K562 (cell line): ENCODE measurements around the gene SIK3. TPM values are rescaled to one million over a fixed set of nuclear protein-coding genes. Genes with fewer than 3 reads are reported as not detected.

ENCODE experiments used
- ATAC-seq: fragments of 200-7000 bp; cut with Tn5 transposase; 3 replicates; pipeline ENCODE4 v1.9.1; 2020; ENCODE audit warnings: moderate library complexity
- BruUV-seq: library from RNA; stranded (reverse); fragments of 400-500 nt; replicated peaks from 2 replicates; lab custom pipeline; 2021; lab: Mats Ljungman, UMichigan
- CTCF ChIA-PET: fragments of 300-600 bp; formaldehyde crosslinking; extraction: SDS; loops from one replicate; lab custom pipeline; 2021; ENCODE audit warnings: low intra/inter-chr PET ratio; lab: Yijun Ruan, JAX
- POLR2A ChIA-PET: fragments of 300-600, 350-650 bp; sonication (Branson Sonifier 250); formaldehyde crosslinking; extraction: SDS; loops from one replicate; lab custom pipeline; 2021; ENCODE audit warnings: antibody characterized with exemption, inconsistent platforms; lab: Yijun Ruan, JAX
- DNase-seq, 4 experiments: peaks; one replicate each; pipeline versions ENCODE4 v3.0.0 to v3.0.0-alpha.2; 2011 to 2018; ENCODE audit warnings: low spot score in 3 of 4, mixed read lengths in 3 of 4; ENCODE audit errors: extremely low read depth in 1 of 4
- FAIRE-seq: peaks from 2 replicates; lab custom pipeline; 2011; peaks lifted over from hg19 to GRCh38; lab: Jason Lieb, UNC
- H2AFZ ChIP-seq: 2 replicates; pipeline ENCODE4 v1.6.0; 2011; ENCODE audit warnings: low read depth, low read length, control low read depth, inconsistent platforms
- H3K27ac ChIP-seq: fragments of 200-600 bp; 3 replicates; pipeline ENCODE4 v1.8.0; 2011; ENCODE audit warnings: low read depth, mild to moderate bottlenecking, control low read depth, inconsistent platforms, low read length, moderate library complexity, mixed read lengths; ENCODE audit errors: extremely low read depth
- H3K27me3 ChIP-seq, 2 experiments: fragments of 300-600 bp in 1 of 2; 2 replicates in 1 of 2; 3 replicates in 1 of 2; pipeline versions ENCODE4 v1.6.0 to v1.8.0; 2011; ENCODE audit warnings: inconsistent platforms in 2 of 2, low read length in 2 of 2, mild to moderate bottlenecking in 1 of 2, mixed read lengths in 1 of 2, moderate library complexity in 1 of 2; ENCODE audit not compliant: control insufficient read depth in 2 of 2, insufficient read depth in 2 of 2
- H3K36me3 ChIP-seq: fragments of 300-600 bp; 3 replicates; pipeline ENCODE4 v1.8.0; 2011; ENCODE audit warnings: mild to moderate bottlenecking, low read length, inconsistent platforms; ENCODE audit not compliant: control insufficient read depth, insufficient read depth
- H3K4me1 ChIP-seq, 2 experiments: fragments of 200-600 bp in 1 of 2; replicated peaks in 1 of 2; 2 replicates in 1 of 2; 3 replicates in 1 of 2; pipeline versions ENCODE4 v1.5.1 to v1.8.0; 2011; ENCODE audit warnings: inconsistent platforms in 2 of 2, low read length in 2 of 2, mild to moderate bottlenecking in 1 of 2, mixed read lengths in 1 of 2, moderate library complexity in 1 of 2; ENCODE audit not compliant: control insufficient read depth in 2 of 2, insufficient read depth in 2 of 2
- H3K4me2 ChIP-seq: 2 replicates; pipeline ENCODE4 v1.6.1; 2011; ENCODE audit warnings: low read length, control low read depth, inconsistent platforms, mixed read lengths; ENCODE audit not compliant: insufficient read depth
- H3K4me3 ChIP-seq: fragments of 200-600 bp; sonication (generic), shearing (Covaris generic); 2 replicates; pipeline ENCODE4 v1.5.1; 2016; ENCODE audit warnings: control low read depth, inconsistent platforms
- H3K79me2 ChIP-seq: fragments of 200-600 bp; 3 replicates; pipeline ENCODE4 v1.8.0; 2011; ENCODE audit warnings: low read length, inconsistent platforms; ENCODE audit not compliant: control insufficient read depth, insufficient read depth
- H3K9ac ChIP-seq, 2 experiments: 2 replicates each; pipeline versions ENCODE4 v1.6.0 to v1.6.1; 2011; ENCODE audit warnings: low read depth in 2 of 2, low read length in 2 of 2, control low read depth in 1 of 2, inconsistent platforms in 1 of 2, mild to moderate bottlenecking in 1 of 2, mixed read lengths in 1 of 2; ENCODE audit not compliant: insufficient read depth in 1 of 2
- H3K9me1 ChIP-seq: one replicate; pipeline ENCODE4 v1.6.0; 2011; ENCODE audit warnings: inconsistent platforms, mild to moderate bottlenecking, low read length, moderate library complexity; ENCODE audit not compliant: control insufficient read depth, insufficient read depth
- H3K9me3 ChIP-seq: replicated peaks from 2 replicates; pipeline ENCODE4 v1.5.1; 2011; ENCODE audit warnings: low read depth, low read length, inconsistent platforms; ENCODE audit not compliant: control insufficient read depth, insufficient read depth
- H4K20me1 ChIP-seq: replicated peaks from 2 replicates; pipeline ENCODE4 v1.6.1; 2011; ENCODE audit warnings: low read length, inconsistent platforms, mixed read lengths; ENCODE audit not compliant: control insufficient read depth, insufficient read depth
- CBFA2T2 ChIP-seq: fragments of 450-650 bp; conservative IDR thresholded peaks from 2 replicates; pipeline ENCODE4 v1.6.1; 2017; ENCODE audit warnings: mild to moderate bottlenecking
- COPS2 ChIP-seq: fragments of 450-650 bp; conservative IDR thresholded peaks from 2 replicates; pipeline ENCODE4 v1.6.1; 2016; ENCODE audit warnings: mild to moderate bottlenecking, moderate library complexity
- CTBP1 ChIP-seq: fragments of 450-650 bp; IDR thresholded peaks from 2 replicates; pipeline ENCODE4 v1.6.1; 2016; ENCODE audit warnings: borderline replicate concordance
- DPF2 ChIP-seq: fragments of 450-650 bp; IDR thresholded peaks from 2 replicates; pipeline ENCODE4 v1.6.1; 2016
- HMBOX1 ChIP-seq: sonication (generic); IDR thresholded peaks from 2 replicates; pipeline ENCODE4 v1.6.1; 2016
- HNRNPL ChIP-seq: fragments of 200-400 bp; formaldehyde crosslinking; IDR thresholded peaks from 2 replicates; pipeline ENCODE4 v1.6.1; 2017; ENCODE audit warnings: low read depth, mild to moderate bottlenecking, low read length
- JUN ChIP-seq, 2 experiments: sonication (generic) in 1 of 2; formaldehyde crosslinking in 1 of 2; IDR thresholded peaks; 2 replicates each; pipeline versions ENCODE4 v1.6.1 to v1.8.0; 2012 to 2022; ENCODE audit warnings: borderline replicate concordance in 2 of 2, mild to moderate bottlenecking in 2 of 2, improper control_type of control experiment in 1 of 2, low read depth in 1 of 2, low read length in 1 of 2, missing genetic modification reagents in 1 of 2
- MTA2 ChIP-seq: fragments of 450-650 bp; IDR thresholded peaks from 2 replicates; pipeline ENCODE4 v1.6.1; 2016; ENCODE audit warnings: low read depth
- NRF1 ChIP-seq, 2 experiments: fragments of 450-650 bp; IDR thresholded peaks in 1 of 2; conservative IDR thresholded peaks in 1 of 2; 2 replicates each; pipeline ENCODE4 v1.6.1; 2014; ENCODE audit warnings: mild to moderate bottlenecking in 2 of 2
- SMARCA4 ChIP-seq: fragments of 450-650 bp; IDR thresholded peaks from 2 replicates; pipeline ENCODE4 v1.6.1; 2016
- SMARCE1 ChIP-seq: fragments of 450-650 bp; IDR thresholded peaks from 2 replicates; pipeline ENCODE4 v1.7.1; 2016; ENCODE audit warnings: mild to moderate bottlenecking
- SOX6 ChIP-seq: fragments of 450-650 bp; IDR thresholded peaks from 2 replicates; pipeline ENCODE4 v1.6.1; 2014; ENCODE audit warnings: mild to moderate bottlenecking
- TCF3 ChIP-seq: sonication (generic); formaldehyde crosslinking; IDR thresholded peaks from 2 replicates; pipeline ENCODE4 v1.4.0; 2020; ENCODE audit warnings: mild to moderate bottlenecking, missing genetic modification reagents
- TEAD4 ChIP-seq, 2 experiments: sonication (generic) in 1 of 2; formaldehyde crosslinking in 1 of 2; IDR thresholded peaks; 2 replicates each; pipeline versions ENCODE4 v1.6.1 to v1.8.0; 2012 to 2022; ENCODE audit warnings: borderline replicate concordance in 1 of 2, inconsistent platforms in 1 of 2, low read length in 1 of 2, mild to moderate bottlenecking in 1 of 2, missing genetic modification reagents in 1 of 2
- ZEB2 ChIP-seq: fragments of 450-650 bp; IDR thresholded peaks from 2 replicates; pipeline ENCODE4 v1.6.1; 2016
- ZNF24 ChIP-seq: fragments of 450-650 bp; IDR thresholded peaks from 2 replicates; pipeline ENCODE4 v1.6.1; 2016
- ZNF324 ChIP-seq: fragments of 250-450 bp; sonication (Bioruptor Pico); IDR thresholded peaks from 2 replicates; pipeline ENCODE4 v1.4.0; 2020; ENCODE audit warnings: mild to moderate bottlenecking
- WGBS: fragments of 100-300 bp; shearing (Covaris generic); methylation state at CpG from one replicate; pipeline ENCODE4 v1.1.6; 2016; ENCODE audit warnings: low coverage, mixed read lengths; ENCODE audit not compliant: insufficient coverage; ENCODE audit errors: missing lambda C conversion rate; 5-methylcytosine and 5-hydroxymethylcytosine counted together
- in situ Hi-C: fragments of 300-500 bp; cut with MboI; formaldehyde crosslinking; loops from 4 replicates; pipeline ENCODE4 v1.15.0; 2018; ENCODE audit warnings: inconsistent platforms, mixed read lengths
- intact Hi-C: fragments of 100-400 bp; cut with micrococcal nuclease; formaldehyde crosslinking; loops from 2 replicates; pipeline ENCODE4 v1.14.2; 2022
- polyA plus RNA-seq, 8 experiments: library from polyadenylated mRNA; depleted of rRNA in 4 of 8; stranded (reverse) in 5 of 8; unstranded in 3 of 8; fragments of >200 nt; fragmentation: Nextera tagmentation in 2 of 8; fragmentation: Illumina TruSeq in 1 of 8; extraction: Ambion mirVana in 2 of 8; extraction: Trizol in 1 of 8; gene quantifications; 2 replicates each; pipeline versions ENCODE4 v1.2.1 to v1.2.3, GENCODE V29; 2011 to 2014; ENCODE audit warnings: inconsistent platforms in 1 of 8, missing spikeins in 1 of 8
- total RNA-seq, 7 experiments: library from RNA; depleted of rRNA in 6 of 7; stranded (reverse); fragments of >200 nt in 6 of 7; fragmentation: Illumina TruSeq in 2 of 7; extraction: Trizol in 2 of 7; gene quantifications; 2 replicates each; pipeline versions ENCODE4 v1.2.1 to v1.2.3, GENCODE V29; 2011 to 2021; ENCODE audit warnings: low replicate concordance in 1 of 7
- TF ChIP-seq, protein P1 (sequence below): fragments of 450-650 bp; IDR thresholded peaks from 2 replicates; pipeline ENCODE4 v1.7.1; 2018; ENCODE audit warnings: mild to moderate bottlenecking, low read depth; ENCODE audit not compliant: partially characterized antibody

The SIK3 gene
- total and polyA plus RNA-seq, 9 of the 15 experiments (the other 6 are each of a cell fraction or from before 2014, with no cell fraction given), result 1.6 to 21.6 (median 8.0) TPM

DNA sequence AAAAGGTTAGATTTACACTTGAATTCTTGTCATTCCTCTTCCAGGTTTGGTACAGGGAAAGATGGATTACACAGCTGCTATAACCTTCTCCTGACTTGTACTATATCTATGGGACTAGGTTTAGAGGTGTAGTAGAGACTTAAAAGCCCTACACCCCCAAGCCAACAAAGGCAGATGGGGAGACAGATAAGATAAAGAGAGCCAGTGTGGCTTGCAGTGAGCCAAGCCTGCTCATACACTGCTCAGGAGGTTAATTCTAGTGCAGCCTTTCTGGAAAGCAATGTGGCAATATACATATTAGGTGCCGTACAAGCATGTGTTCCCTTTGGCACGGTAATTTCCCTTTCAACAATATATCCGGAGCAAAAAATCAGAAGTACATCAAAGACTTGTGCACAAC lies 10.8 kb downstream of the SIK3 start:
- Histone ChIP-seq H3K4me2 (peak overlapping the region; percentile 33; the same call in 1 of the 2 replicates), H3K9me3 (no peaks in the 10 kb centered on the region), H3K4me1 (peaks cover 13 to 19% of the 10 kb centered on the region in 2 experiments; a peak in 3 of 5 replicates), H3K36me3 (peaks cover 4% of the 10 kb centered on the region; the same call in 1 of the 3 replicates), H4K20me1 (peaks cover 10% of the 10 kb centered on the region; the same call in 1 of the 2 replicates), H3K9me1 (peaks cover 4% of the 10 kb centered on the region), H2AFZ (no peak overlapping the region), H3K9ac (no peak overlapping the region), H3K27ac (no peak overlapping the region), H3K4me3 (no peak overlapping the region), H3K79me2 (peaks cover 89% of the 10 kb centered on the region), H3K27me3 (no peaks in the 10 kb centered on the region)
- peak; percentile 78 for ATAC-seq
- BruUV-seq, result no TSS peak
- intact Hi-C loops, result no loop called here
- 16% methylated on average over 3 of the region's 3 CpGs for WGBS
- CTCF ChIA-PET, result no interaction called here
- in situ Hi-C loops, result no loop called here
- peak; percentile 45 to 74 (median 58) for DNase-seq
- POLR2A ChIA-PET, result interaction anchor here (0.6 kb wide), 1 partner anchor 536 kb away, joined by 4 read pairs; no protein-coding TSS in a partner anchor
- peak; percentile 49 for FAIRE-seq
- no peak for TF ChIP-seq JUN (IDR thresholded peaks at IDR 0.05; ENCODE audit: borderline replicate concordance, low read depth, low read length)
- no peak for TF ChIP-seq JUN (CRISPR knock-in tag; IDR thresholded peaks at IDR 0.05; ENCODE audit: borderline replicate concordance)
- TF ChIP-seq SOX6, result peak; percentile 71
- TF ChIP-seq DPF2, result peak; percentile 75
- peak; percentile 28 to 36; a peak in 1 of 4 replicates for TF ChIP-seq NRF1 (conservative IDR thresholded peaks at IDR 0.05 in 1 of 2, IDR thresholded peaks at IDR 0.05 in 1 of 2)
- TF ChIP-seq HMBOX1, result peak; percentile 92
- TF ChIP-seq ZNF24, result no peak
- TF ChIP-seq CBFA2T2, result peak; percentile 37
- TF ChIP-seq COPS2, result no peak
- 0 out of 2 replicates have a peak, but pooled peaks have one; percentile 25 for TF ChIP-seq MTA2
- peak; percentile 55 for TF ChIP-seq TCF3 (CRISPR knock-in tag)
- TF ChIP-seq HNRNPL, result no peak
- TF ChIP-seq ZEB2, result peak; percentile 32; the same call in 1 of the 2 replicates
- TF ChIP-seq CTBP1, result peak; percentile 39; the same call in 1 of the 2 replicates
- TF ChIP-seq, protein P1, sequence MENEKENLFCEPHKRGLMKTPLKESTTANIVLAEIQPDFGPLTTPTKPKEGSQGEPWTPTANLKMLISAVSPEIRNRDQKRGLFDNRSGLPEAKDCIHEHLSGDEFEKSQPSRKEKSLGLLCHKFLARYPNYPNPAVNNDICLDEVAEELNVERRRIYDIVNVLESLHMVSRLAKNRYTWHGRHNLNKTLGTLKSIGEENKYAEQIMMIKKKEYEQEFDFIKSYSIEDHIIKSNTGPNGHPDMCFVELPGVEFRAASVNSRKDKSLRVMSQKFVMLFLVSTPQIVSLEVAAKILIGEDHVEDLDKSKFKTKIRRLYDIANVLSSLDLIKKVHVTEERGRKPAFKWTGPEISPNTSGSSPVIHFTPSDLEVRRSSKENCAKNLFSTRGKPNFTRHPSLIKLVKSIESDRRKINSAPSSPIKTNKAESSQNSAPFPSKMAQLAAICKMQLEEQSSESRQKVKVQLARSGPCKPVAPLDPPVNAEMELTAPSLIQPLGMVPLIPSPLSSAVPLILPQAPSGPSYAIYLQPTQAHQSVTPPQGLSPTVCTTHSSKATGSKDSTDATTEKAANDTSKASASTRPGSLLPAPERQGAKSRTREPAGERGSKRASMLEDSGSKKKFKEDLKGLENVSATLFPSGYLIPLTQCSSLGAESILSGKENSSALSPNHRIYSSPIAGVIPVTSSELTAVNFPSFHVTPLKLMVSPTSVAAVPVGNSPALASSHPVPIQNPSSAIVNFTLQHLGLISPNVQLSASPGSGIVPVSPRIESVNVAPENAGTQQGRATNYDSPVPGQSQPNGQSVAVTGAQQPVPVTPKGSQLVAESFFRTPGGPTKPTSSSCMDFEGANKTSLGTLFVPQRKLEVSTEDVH, result no peak
- TF ChIP-seq TEAD4 (IDR thresholded peaks at IDR 0.05; ENCODE audit: low read length), result peak; percentile 47; the same call in 1 of the 2 replicates
- no peak for TF ChIP-seq TEAD4 (CRISPR knock-in tag; IDR thresholded peaks at IDR 0.05; ENCODE audit: borderline replicate concordance)
- no peak for TF ChIP-seq ZNF324 (CRISPR knock-in tag)
- 0 out of 2 replicates have a peak, but pooled peaks have one; percentile 43 for TF ChIP-seq SMARCE1
- TF ChIP-seq SMARCA4, result peak; percentile 58; the same call in 1 of the 2 replicates
